DMS53 treated with DMSO at 0.1 percent for 48 hours (cell line): ENCODE measurements around the gene ERO1B.
"Not testable (repeated sequence)": the region's sequence is repeated elsewhere in the genome, so short reads cannot be mapped to it uniquely, and the experiment has no call there.

Experiments used
- DNase-seq: peaks from one replicate; lab custom pipeline; 2025; ENCODE audit not compliant: unreplicated experiment; lab: John Stamatoyannopoulos, UW

Gene ERO1B, protein sequence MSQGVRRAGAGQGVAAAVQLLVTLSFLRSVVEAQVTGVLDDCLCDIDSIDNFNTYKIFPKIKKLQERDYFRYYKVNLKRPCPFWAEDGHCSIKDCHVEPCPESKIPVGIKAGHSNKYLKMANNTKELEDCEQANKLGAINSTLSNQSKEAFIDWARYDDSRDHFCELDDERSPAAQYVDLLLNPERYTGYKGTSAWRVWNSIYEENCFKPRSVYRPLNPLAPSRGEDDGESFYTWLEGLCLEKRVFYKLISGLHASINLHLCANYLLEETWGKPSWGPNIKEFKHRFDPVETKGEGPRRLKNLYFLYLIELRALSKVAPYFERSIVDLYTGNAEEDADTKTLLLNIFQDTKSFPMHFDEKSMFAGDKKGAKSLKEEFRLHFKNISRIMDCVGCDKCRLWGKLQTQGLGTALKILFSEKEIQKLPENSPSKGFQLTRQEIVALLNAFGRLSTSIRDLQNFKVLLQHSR

DNA sequence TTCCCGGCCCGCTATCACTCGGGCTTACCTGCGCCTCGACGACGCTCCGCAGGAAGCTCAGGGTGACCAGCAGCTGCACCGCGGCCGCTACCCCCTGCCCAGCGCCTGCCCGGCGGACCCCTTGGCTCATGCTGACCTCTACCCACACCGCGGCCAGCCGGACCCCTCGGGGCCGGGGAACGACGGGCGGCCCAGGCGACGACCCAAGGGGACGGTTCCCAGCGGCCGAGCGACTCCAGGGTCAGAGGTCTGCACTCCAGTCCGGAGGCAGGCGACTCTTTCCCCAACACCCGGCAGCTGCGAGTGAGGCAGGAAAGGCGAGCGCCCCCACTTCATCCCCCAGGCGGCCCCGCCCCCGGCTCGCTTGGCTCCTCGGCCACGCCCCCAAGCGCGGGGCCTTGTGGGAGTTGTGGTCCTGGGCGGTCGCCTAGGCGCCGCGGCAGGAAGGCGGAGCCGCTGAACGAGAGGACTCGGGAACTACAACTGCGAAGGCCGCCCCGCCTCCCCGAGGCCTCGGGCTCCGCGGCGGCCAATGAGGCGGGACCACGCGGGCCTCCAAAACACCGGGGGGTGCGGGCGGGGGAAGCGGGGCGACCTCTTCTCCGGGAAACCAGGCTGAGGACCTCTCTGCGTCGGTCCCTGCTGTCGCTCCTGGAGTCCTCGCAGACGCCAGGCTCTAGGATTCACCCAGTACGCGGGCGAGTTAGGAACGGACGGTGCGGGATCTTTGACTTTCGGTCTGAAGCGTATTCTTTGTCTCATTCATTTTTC is at the start of gene ERO1B:
TSS of gene ERO1B (minus strand) at position 305 of the 771 bp plus-strand sequence. CDS start at position 130, 175 bp downstream.
- peak; percentile 82 for DNase-seq

- not testable (repeated sequence) for DNase-seq
Observed at GRCh38 chr1:236331412-236331811, 49.7 kb upstream of the ERO1B start.

- no peak for DNase-seq
Observed at GRCh38 chr1:236326432-236326831, 44.7 kb upstream of the ERO1B start.

GRCh38 chr1:236325567-236325966 is 43.8 kb upstream of the ERO1B start:
- no peak for DNase-seq

- no peak for DNase-seq
Observed at GRCh38 chr1:236323819-236324411, 42.2 kb upstream of the ERO1B start.

DNA sequence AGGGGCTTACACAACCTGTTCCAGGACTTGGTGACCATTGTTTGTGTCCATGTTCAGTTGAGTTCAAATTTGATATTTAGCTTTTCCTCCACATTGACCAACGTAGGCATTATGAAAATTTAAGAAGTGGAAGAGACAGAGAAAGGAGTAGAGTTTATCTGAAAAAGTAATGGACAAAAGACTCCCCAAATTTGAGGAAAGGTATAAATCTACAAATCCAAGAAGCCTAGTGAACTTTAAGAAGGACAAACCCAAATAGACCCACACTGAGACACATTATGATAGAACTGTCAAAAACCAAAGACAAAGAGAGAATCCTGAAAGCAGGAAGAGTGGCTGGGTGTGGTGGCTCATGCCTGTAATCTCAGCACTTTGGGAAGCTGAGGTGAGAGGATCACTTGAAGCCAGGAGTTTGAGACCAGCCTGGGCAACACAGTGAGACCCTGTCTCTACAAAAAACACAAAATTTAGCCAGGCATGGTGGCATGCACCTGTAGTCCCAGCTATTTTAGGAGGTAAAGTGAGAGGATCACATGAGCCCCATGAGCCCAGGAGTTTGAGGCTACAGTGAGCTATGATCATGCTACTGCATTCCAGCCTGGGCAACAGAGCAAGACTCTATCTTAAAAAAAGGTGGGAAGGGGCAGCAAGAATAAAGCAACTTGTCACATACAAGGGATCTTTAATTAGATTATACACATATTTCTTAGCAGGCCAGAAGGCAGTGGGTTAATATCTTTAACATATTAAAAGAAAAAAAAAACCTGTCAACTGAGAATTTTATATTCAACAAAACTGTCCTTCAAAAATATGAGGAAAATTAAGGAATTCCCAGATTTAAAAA is 41.0 kb upstream of the ERO1B start:
- DNase-seq, result no peak

DNA sequence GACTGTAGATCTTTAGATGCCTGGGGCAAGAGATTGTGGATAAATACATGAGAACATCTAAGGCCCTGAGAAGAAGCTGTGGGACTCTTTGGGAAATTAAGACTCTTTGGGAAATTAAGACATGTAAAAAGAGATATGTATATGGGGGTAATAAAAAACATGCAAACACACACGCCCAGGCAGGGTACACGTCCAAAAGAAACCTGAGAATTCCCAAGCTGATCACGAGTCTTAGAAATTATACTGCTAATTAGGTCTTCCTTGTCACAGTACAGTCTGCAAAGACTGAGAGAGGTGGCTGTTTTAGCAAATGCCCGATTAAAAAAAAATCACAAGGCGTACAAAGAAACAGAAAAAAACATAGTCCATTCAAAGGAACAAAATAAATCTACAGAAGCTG is 39.3 kb upstream of the ERO1B start:
- DNase-seq, result no peak

- no peak for DNase-seq
Observed at GRCh38 chr1:236320671-236321070, 38.9 kb upstream of the ERO1B start.

DNA sequence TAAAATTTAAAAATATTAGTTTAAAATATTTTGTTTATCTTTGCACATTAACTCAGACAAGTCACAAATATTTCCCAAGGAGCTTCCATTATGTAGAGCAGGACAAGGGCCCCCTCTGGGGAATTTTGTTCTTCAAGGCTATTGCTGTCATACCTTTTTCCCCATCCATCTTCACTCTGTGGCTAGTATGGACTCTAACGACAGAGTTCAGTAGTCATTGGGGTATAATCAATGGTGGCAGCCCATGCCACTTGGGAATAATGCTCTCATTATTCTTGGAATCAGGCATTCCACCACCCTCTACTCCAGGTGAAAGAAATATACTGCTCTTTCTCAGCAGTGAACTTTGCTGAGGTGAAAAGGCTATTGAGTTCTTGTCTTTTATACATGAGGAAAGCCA is 38.5 kb upstream of the ERO1B start:
- no peak for DNase-seq

GRCh38 chr1:236316437-236316836 is 34.7 kb upstream of the ERO1B start:
- DNase-seq, result no peak

- no peak for DNase-seq
Observed at GRCh38 chr1:236315518-236315917, 33.8 kb upstream of the ERO1B start.

GRCh38 chr1:236315092-236315491 is 33.3 kb upstream of the ERO1B start:
- DNase-seq, result no peak

DNA sequence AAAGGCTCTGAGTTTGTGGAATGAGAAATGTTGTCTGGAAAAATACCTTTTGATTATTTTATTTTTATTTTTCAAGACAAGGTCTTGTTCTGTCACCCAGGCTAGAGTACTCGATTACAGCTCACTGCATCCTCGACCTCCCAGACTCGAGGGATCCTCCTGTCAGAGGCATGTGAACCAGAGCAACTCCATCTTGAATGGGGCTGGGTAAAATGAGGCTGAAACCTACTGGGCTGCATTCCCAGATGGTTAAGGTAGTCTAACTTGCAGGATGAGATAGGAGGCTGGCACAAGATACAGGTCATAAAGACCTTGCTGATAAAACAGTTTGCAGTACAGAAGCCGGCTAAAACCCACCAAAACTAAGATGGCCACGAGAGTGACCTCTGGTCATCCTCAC is 32.3 kb upstream of the ERO1B start:
- DNase-seq, result not testable (repeated sequence)

- no peak for DNase-seq
Observed at GRCh38 chr1:236313427-236313826, 31.7 kb upstream of the ERO1B start.

DNA sequence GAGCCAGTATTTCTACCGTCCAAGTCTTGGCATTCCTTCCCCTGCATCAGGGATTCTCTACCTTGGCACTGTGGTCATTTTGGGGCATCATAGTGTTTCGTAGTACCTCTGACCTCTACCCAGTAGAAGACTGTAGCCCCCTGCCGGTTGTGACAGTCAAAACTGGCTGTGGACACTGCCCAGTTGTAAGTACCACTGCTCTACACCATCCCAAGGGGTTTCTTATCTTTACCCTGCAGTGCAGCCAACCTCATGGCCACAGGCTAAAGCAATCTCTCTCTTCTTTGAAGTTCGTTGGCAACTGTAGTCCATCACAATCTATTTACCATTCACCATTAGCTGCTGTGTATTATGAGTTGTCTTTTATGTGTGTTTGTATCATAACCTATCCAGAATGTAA is 29.3 kb upstream of the ERO1B start:
- DNase-seq, result no peak

DNA sequence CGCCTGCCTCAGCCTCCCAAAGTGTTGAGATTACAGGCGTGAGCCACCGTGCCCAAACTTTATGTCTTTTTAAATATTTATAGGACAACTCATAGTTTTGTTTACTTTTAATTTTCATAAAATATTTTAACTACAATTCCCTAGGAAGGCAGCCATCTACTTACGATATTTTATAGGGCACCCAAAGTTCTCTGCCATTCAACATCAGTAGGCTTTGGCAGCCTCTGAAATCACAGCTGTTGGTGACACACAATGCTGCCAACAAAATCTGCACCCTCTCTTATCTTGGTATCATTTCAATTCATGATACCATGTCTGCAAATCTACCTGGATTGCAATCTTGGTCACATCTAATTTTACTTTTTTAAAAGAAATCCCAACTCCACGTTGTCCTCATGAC is 27.1 kb upstream of the ERO1B start:
- no peak for DNase-seq

GRCh38 chr1:236307435-236307834 is 25.7 kb upstream of the ERO1B start:
- DNase-seq, result no peak

DNA sequence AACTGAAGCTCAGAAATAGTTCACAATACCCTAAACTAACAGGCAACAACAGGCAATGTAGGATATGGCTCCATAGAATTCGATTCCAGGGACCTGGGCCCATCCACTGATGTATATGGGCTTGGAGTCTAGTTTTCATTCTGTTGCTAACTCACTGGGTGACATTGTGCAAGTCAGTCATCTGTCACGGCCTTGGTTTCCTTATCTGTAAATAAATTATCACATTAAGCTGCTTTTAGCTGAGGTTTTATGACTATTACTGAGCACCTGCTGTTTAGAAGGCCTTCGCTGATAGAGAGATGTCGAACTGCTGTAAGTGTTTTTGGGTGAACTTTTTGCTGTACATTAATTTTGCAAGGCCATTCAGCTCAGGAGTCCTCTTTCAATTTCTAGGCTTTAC is 22.9 kb upstream of the ERO1B start:
- no peak for DNase-seq

GRCh38 chr1:236303675-236304074 is 21.9 kb upstream of the ERO1B start:
- no peak for DNase-seq

DNA sequence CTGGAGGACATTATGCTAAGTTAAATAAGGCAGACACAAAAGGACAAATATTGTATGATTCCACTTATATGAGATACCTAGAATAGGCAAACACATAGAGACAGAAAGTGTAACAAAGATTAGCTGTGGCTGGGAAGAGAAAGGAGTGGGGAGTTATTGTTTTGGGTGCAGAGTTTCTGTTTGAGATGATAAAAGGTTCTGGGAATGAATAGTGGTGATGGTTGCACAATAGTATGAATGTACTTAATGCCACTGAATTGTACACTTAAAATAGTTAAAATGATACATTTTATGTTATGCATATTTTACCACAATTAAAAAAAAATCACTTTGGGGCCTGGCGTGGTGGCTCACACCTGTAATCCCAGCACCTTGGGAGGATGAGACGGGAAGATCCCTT is 21.2 kb upstream of the ERO1B start:
- DNase-seq, result no peak

DNA sequence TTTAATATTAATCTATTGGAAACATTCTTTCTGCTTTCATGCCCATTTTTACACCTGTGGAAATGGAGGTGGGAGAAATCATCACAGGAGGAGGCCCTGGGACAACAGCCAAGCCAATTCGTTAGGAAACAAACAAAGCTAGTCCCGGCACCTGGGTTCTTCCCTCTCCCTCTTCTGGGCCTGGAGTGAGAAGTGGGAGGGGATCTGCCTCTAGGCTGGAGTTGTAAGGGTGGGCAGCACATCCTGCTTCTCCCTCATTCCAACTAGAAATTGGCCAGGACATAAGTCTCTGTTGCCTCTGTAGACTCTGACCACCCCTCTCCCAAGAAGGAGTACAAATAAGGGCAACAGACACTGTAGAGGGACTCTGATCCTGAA is 20.2 kb upstream of the ERO1B start:
- DNase-seq, result no peak
